Measurements from ENCODE around the gene CDC14A. TPM values are rescaled to one million over a fixed set of nuclear protein-coding genes. Genes with fewer than 3 reads are reported as not detected.

Gene CDC14A
- total RNA-seq, 2 donors from 2014 or later: 10.6 to 11.3 TPM

GRCh38 chr1:100353071-100353801 is 930 bp downstream of the CDC14A start:
- Histone ChIP-seq H3K9me3 (no peaks in the 10 kb centered on the region), H3K27me3 (replicated peaks; ENCODE audit: insufficient read depth) (no peaks in the 10 kb centered on the region), H3K36me3 (no peaks in the 10 kb centered on the region), H3K4me1 (ENCODE audit: control insufficient read depth in 1 of 2, low read depth in 2 of 2) (peaks cover 0 to 27% of the 10 kb centered on the region in 2 donors), H3K4me3 (peak overlapping the region; percentile 92), H3K27ac (peak overlapping the region; percentile 55 to 62)
- TF ChIP-seq CTCF (IDR thresholded peaks at IDR 0.05): no peak
- no peak for DNase-seq (ENCODE audit: low spot score)
- no peak for ATAC-seq (ENCODE audit: insufficient number of reproducible peaks, low FRiP score, low read depth)

DNA sequence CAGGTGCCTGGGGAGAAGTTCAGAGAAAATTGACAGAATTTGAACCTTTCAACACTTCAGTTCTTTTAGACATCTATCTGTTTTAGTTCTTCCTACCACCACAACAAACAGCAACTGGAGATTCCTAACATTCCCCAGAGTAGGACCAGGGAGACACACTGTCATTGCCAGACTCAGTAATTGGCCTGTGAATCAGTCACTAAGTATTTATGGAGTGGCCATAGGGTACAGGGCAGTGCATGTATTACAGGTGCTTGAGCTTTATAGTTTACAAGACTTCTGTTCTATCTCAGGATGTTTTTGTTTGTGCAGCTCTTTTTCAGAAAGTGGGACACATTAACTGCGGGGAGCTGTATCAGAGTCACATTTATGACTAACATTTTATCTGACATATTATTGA is 1.7 kb downstream of the CDC14A start:
- no peak overlapping the region for H3K27ac ChIP-seq
- H3K4me1 ChIP-seq (ENCODE audit: control insufficient read depth in 1 of 2, low read depth in 2 of 2): peaks cover 0 to 29% of the 10 kb centered on the region in 2 donors

DNA sequence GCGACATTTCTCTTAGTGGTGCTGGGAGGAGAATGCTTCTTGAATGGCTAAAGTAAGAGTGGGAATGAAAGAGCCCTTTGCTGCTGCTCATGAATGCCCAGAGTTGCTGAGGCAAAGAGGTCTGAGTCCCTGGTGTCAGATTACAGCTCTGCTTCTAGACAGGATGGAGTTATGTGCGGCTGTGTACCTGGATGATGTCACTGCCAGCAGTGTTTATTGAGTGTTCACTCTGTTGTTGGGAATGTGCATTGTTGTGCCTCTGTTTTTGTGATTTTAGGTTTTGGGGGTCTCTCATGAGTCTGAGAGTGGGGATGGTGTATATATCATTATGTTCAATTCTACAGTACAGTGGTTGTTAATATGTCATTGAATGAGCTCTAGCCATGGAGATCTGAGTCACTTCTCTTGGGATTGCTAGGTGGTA is 2.7 kb downstream of the CDC14A start:
- H3K27me3 ChIP-seq (replicated peaks; ENCODE audit: insufficient read depth): no peaks in the 10 kb centered on the region
- H3K27ac ChIP-seq: no peak overlapping the region
- no peaks in the 10 kb centered on the region for H3K36me3 ChIP-seq
- no peak for ATAC-seq (ENCODE audit: insufficient number of reproducible peaks, low FRiP score, low read depth)
- H3K4me3 ChIP-seq: no peak overlapping the region
- H3K4me1 ChIP-seq (ENCODE audit: control insufficient read depth in 1 of 2, low read depth in 2 of 2): peaks cover 0 to 29% of the 10 kb centered on the region in 2 donors
- no peak for DNase-seq (ENCODE audit: low spot score)
- no peaks in the 10 kb centered on the region for H3K9me3 ChIP-seq
- no peak for TF ChIP-seq CTCF (IDR thresholded peaks at IDR 0.05)

More for the DNA sequence above, 1.7 kb downstream of the CDC14A start:
- TF ChIP-seq CTCF (IDR thresholded peaks at IDR 0.05): no peak
- Histone ChIP-seq H3K27me3 (replicated peaks; ENCODE audit: insufficient read depth) (no peaks in the 10 kb centered on the region), H3K4me3 (peak overlapping the region; percentile 92), H3K36me3 (no peaks in the 10 kb centered on the region), H3K9me3 (no peaks in the 10 kb centered on the region)
- DNase-seq (ENCODE audit: low spot score): no peak
- no peak for ATAC-seq (ENCODE audit: insufficient number of reproducible peaks, low FRiP score, low read depth)

GRCh38 chr1:100358210-100358609 is 5.9 kb downstream of the CDC14A start:
- no peaks in the 10 kb centered on the region for H3K36me3 ChIP-seq
- no peak for TF ChIP-seq CTCF (IDR thresholded peaks at IDR 0.05)
- DNase-seq (ENCODE audit: low spot score) (no peak), ATAC-seq (ENCODE audit: insufficient number of reproducible peaks, low FRiP score, low read depth) (no peak)
- no peak overlapping the region for H3K27ac ChIP-seq
- H3K27me3 ChIP-seq (replicated peaks; ENCODE audit: insufficient read depth): no peaks in the 10 kb centered on the region
- no peak overlapping the region for H3K4me3 ChIP-seq
- H3K9me3 ChIP-seq: no peaks in the 10 kb centered on the region
- H3K4me1 ChIP-seq (ENCODE audit: control insufficient read depth in 1 of 2, low read depth in 2 of 2): peaks cover 0 to 39% of the 10 kb centered on the region in 2 donors

DNA sequence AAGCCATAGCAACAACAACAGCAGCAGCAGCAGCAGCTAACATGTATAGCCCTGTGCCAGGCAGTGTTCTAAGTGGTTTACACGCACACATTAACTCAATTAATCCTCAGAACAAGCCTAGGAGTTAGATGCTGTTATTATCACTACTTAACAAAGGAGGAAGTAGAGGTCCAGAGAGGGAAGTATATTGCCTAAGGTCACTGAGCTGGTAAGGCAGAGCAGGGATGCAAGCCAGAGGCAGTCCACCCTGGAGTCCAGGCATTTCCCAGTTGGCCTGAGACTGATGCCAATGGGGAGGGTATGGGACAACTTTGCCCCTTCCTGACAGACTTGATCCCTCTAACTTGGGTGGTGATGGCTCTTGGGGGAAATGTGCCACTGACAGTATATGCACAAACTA is 6.8 kb downstream of the CDC14A start:
- H3K4me1 ChIP-seq (ENCODE audit: control insufficient read depth in 1 of 2, low read depth in 2 of 2): peaks cover 0 to 30% of the 10 kb centered on the region in 2 donors
- ATAC-seq (ENCODE audit: insufficient number of reproducible peaks, low FRiP score, low read depth) (no peak), DNase-seq (ENCODE audit: low spot score) (no peak)
- H3K9me3 ChIP-seq: no peaks in the 10 kb centered on the region
- H3K4me3 ChIP-seq: no peak overlapping the region
- no peaks in the 10 kb centered on the region for H3K27me3 ChIP-seq (replicated peaks; ENCODE audit: insufficient read depth)
- H3K36me3 ChIP-seq: no peaks in the 10 kb centered on the region
- H3K27ac ChIP-seq: no peak overlapping the region
- TF ChIP-seq CTCF (IDR thresholded peaks at IDR 0.05): no peak
